Measurements from ENCODE around the gene CTSZ. TPM values are rescaled to one million over a fixed set of nuclear protein-coding genes. Genes with fewer than 3 reads are reported as not detected.

CTSZ gene
- total RNA-seq, 1 donor from 2014 or later: 151 TPM

DNA sequence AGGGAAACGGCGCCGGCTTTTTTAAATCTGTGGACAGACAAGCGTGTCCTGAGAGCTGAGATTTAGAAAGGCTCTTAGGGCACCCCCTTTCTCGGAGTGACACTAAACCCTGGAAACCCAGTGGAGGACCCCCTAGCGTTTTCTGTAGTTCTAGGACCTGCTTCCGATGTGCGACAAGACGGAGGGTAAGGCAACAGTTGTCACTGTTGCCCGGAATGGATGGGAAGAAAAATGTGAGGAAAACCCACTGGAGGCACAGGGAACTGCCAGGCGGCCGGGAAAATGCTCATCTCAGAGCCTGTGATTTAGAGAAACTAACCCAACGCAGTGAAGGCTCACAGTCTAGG is 25.6 kb upstream of the CTSZ start:
- DNase-seq (ENCODE audit: low spot score) (no peak), ATAC-seq (no peak)
- intact Hi-C loops (cut with DNase I): no loop called here

DNA sequence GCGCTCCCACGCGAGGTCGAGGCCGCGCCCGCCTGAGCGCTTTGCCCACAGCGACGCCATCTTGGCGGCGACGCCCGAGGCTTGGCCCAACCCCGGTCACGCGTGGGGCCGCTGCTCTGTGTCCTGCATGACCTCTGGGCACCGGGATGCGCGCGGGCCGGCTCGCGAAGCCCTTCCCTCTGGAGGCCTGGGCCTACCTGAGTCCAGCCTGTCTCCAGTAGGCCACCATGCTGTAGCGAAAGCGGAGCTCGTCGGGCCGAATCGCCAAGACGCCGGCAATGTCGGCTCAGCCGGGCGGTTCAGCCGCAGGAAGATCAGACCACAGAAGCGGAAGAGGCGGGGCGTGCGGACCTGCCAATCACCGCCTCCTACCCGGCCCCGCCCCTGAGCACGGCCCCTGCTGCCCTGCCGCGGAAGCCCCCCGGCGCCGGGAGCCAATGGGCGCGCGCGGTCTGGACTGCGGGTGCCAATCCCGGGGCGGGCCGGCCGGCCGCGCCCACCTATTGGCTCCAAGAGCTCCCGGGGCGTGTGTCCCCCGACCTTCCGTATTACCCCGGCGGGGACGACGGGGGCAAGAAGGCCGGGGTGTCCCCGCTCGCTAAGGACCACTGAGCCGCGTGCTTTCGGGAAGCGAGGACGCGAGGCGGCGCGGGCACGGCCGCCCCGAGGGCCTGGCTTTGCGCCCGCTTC is 25.1 kb upstream of the CTSZ start, which contains the start of gene ATP5F1E:
ATP5F1E (minus strand) TSS at position 313 of the 690 bp plus-strand sequence; CDS start at position 229, 84 bp downstream.
- peak; percentile 100 for ATAC-seq
- intact Hi-C loops (cut with DNase I): no loop called here

DNA sequence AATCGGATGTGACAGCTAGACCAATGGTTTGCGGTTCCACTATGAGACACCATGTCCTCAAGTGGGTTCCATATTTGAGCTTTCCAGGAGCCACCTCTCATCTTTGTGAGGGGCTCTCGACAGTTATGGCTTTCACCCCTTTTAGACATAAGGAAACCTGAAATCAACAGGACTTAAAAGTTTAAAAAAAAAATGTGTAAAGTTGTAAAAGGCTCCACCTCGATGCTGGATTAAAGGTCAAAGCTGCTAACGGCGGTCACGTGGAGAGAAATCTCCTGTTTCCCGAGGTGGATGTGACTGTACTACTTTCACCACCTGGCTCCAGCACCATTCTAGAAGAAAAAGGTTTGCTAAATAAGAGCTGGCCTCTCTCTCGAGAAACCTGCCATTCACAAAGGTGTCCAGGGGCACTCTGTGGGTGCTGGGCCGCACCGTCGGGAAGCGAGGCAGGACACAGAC is 24.5 kb upstream of the CTSZ start:
- no peak for ATAC-seq
- intact Hi-C loops (cut with DNase I): no loop called here
- DNase-seq (ENCODE audit: low spot score): no peak

More for the DNA sequence above, 25.1 kb upstream of the CTSZ start, which contains the start of gene ATP5F1E:
- peak; percentile 97 for DNase-seq (ENCODE audit: low spot score)

DNA sequence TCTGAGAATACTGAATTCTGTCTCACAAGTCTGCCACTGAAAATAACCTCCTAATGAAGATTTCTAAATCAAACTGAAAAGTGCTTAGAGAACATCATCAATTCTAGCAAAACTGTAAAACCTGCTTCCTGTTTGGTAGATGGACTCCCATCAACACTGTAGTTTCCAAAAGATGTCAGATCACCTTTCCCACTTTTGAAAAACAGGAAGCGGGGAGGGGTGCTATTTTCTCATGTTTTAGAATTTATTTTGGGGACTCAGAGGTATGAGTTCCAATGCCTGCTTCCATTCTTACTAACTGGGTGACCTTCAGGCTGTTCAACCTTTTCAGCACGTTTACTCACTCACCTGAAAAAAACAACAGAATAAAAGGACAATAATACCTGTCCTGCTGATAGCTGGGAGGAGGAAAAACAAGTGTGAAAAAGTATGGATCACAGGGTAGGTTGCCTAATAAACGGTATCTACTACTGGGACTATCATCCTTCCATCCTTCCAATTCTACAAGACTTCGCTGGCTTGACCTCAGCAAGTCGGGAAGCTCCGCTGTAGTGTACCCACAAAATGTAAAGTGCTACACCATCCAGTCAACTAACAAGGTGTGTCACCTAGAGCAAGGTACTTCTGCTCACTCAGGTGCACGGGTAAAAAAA is 24.0 kb upstream of the CTSZ start:
- no peak for ATAC-seq
- no peak for DNase-seq (ENCODE audit: low spot score)
- intact Hi-C loops (cut with DNase I): no loop called here

DNA sequence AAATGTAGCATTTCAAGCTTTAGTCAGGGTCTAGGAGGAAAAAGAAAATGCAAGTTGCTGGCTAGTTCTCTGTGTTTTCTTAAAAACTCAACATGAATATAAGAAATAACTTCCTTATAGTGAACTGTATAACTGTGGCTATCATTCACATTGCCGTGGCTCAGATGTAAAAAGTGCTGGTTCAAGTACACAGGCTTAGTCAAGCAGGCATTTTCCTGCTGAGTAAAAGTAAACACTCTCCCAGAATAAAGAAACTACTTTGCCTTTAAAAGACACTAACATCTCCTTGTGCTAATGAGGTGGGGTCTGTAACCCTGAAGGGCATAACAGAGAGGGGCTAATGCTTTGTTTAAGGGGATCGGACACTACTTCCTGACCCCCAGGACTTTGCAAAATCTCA is 21.8 kb upstream of the CTSZ start:
- no peak for ATAC-seq
- DNase-seq (ENCODE audit: low spot score): no peak
- intact Hi-C loops (cut with DNase I): no loop called here

DNA sequence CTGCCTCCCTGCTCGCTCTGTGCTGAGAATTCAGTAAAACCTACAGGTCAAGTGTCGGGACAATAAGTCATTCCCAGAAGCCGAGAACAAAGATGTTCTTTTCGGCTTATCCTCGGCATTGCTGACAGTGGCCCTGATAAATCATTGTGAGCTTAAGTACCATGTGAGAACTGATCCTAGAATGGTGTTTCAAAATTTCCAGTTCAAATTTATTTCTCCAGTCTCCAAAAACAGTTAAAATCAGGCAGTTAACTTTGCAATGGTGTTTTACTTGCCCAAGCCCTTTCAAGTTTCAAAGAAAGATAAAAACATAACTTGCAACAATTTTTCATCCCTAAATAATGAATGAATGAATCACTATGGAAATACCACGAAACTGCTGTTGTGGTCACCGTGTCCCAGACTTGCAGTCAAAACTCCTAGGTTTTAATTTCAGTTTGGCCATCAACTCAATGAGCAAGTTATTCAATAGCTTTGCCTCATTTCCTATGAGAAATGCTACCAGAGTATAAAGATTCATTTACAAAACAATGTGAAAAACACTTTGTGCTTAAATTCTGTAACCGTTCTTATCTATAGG is 20.8 kb upstream of the CTSZ start:
- ATAC-seq (no peak), DNase-seq (ENCODE audit: low spot score) (no peak)
- intact Hi-C loops (cut with DNase I): no loop called here

DNA sequence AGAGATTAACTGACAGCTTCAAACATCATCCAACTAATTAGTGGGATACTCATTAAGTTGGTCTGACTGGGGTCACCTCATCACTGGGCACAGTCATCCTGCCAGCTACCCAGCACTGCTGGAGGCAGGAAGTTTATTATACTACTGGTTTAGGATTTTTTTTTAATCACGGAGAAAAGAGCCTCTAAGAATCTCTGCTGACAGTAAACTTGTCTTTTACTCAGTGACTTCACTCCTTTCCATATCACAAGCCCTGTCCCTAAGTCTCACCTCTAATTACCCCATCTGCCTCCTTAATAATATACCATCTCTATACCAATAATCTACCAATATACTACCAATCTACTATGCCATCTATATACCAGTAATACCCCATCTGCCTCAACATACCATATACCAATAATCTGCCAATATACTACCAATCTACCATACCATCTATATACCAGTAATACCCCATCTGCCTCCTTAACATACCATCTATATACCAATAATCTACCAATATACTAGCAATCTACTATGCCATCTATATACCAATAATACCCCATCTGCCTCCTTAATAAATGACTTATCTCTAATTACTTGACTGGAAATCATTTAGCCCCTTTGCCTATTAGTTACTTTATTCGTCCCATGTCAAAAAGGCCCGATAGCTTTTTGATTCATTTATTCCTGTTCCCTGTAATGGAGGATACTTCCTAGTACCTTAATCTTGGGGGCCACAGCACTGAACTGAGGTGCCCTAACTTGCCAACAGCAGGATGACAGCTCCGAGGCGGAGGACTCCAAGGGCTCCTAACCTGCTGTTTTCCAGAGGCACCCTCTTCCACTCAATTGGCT is 20.1 kb upstream of the CTSZ start:
- intact Hi-C loops (cut with DNase I): no loop called here
- ATAC-seq (no peak), DNase-seq (ENCODE audit: low spot score) (no peak)

DNA sequence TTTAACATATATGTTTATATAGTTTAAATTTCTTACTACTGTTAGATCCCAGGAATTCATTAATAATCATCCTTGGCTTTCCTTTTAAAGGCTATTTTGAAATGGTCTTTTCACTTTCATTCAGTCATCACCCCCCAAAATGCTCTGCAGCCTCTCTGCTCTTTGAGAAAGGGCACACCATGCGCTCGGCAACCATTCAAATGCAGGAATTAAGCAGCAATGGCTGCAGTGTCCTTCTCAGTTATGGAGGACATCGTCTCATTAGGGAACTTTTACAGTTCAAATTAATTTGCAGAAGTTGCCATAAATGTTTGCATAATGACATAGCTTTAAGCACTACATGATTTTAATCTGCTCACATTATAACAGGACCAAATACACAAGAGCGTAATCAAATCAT is 18.5 kb upstream of the CTSZ start:
- ATAC-seq: no peak
- intact Hi-C loops (cut with DNase I): no loop called here
- DNase-seq (ENCODE audit: low spot score): no peak

DNA sequence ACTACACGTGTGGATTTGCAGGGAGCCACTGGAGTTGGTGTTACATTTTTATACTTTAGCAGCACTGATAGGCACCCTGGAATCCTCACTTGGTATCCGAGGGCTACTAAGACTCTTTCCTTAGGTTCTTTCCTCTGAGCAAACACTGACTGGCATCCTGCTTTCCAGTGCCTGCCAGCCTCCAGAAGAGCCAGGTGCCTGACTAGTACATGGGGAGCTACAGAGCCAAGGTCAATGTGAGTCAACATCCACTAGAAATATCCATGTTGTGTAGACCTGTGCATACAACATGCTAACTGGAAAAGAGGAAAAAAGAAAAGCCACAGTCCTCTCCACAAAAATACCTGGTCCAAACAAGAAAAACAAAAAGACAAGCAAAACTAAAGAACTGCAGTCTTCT is 18.0 kb upstream of the CTSZ start:
- no peak for ATAC-seq
- intact Hi-C loops (cut with DNase I): no loop called here

DNA sequence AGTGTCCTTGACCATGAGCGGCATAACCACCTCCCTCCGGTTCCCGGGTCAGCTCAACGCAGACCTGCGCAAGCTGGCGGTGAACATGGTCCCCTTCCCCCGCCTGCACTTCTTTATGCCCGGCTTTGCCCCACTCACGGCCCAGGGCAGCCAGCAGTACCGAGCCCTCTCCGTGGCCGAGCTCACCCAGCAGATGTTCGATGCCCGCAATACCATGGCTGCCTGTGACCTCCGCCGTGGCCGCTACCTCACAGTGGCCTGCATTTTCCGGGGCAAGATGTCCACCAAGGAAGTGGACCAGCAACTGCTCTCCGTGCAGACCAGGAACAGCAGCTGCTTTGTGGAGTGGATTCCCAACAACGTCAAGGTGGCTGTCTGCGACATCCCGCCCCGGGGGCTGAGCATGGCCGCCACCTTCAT is 17.1 kb upstream of the CTSZ start:
- ATAC-seq (no peak), DNase-seq (ENCODE audit: low spot score) (no peak)
- intact Hi-C loops (cut with DNase I): no loop called here

More for the DNA sequence above, 18.0 kb upstream of the CTSZ start:
- no peak for DNase-seq (ENCODE audit: low spot score)

DNA sequence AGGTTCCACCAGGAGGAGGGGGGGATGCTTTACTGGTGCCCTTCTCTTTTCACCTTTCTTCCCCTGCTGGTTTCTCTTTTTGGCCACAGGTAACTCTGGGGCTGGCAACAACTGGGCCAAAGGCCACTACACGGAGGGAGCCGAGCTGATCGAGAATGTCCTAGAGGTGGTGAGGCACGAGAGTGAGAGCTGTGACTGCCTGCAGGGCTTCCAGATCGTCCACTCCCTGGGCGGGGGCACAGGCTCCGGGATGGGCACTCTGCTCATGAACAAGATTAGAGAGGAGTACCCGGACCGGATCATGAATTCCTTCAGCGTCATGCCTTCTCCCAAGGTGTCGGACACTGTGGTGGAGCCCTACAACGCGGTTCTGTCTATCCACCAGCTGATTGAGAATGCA is 16.6 kb upstream of the CTSZ start:
- intact Hi-C loops (cut with DNase I): no loop called here
- ATAC-seq (no peak), DNase-seq (ENCODE audit: low spot score) (no peak)

DNA sequence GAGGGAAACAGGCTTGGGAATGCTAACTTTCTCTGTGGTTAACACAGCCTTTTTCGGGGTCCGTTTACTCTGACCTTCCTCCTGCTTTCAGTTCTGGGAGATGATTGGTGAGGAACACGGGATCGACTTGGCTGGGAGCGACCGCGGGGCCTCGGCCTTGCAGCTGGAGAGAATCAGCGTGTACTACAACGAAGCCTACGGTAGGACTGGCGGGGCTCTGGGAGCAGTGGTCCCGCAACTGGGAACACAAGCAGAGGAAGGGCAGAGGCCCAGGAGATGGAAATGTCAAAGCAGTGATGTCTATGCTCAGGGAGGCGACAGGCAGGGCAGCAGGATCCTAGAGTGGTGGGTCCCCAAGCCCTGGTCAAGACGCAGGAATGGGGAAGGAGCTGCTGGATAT is 15.7 kb upstream of the CTSZ start:
- intact Hi-C loops (cut with DNase I): no loop called here
- DNase-seq (ENCODE audit: low spot score): no peak
- ATAC-seq: no peak

DNA sequence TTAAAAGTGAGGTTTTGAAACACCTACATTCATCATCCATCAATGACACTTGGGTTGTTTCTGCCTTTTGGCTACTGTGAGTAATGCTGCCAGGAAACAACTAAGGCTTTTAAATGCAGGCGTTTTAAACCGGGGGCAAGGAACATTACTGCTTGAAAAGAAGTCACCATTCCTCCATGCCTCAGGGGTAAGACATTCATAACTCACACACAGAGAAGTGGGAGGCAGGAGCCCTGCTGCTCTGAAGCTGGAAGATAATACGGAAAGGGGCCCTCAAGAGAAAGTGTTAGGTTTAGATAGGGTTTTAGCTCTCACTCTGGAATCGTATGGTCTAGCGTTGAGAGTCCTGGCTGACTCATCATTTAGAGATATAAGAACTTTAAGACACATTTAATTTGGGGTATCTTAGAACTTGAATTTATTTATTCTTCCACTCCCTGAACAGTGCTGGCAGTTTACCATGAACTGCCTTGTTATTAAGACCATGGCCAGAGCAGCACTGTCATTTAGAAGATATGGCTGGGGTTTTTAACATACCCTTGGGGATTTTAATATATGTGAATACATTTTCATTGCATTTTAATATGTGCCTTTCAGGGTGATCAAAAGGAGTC is 14.0 kb upstream of the CTSZ start:
- no peak for DNase-seq (ENCODE audit: low spot score)

DNA sequence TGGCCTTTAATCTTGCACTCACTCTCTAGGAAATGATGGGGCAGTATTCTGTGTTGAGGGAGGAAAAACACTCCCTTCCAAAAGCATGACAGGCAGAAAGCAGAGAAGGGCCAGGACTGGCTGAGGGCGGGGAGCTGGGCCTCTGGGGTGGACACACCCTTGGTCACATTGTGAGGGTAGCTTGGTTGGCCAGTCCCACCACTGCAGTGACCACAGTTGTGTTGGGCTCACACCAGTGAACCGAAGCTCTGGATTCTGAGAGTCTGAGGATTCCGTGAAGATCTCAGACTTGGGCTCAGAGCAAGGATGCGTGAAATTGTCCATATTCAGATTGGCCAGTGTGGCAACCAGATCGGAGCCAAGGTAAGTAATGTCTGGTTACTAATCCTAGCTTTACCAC is 12.2 kb upstream of the CTSZ start, which contains the start of gene TUBB1:
TUBB1 (plus strand) TSS at position 213 of the 400 bp plus-strand sequence; CDS start at position 307, 94 bp downstream.
- ATAC-seq: no peak
- no peak for DNase-seq (ENCODE audit: low spot score)
- intact Hi-C loops (cut with DNase I): no loop called here

More for the DNA sequence above, 14.0 kb upstream of the CTSZ start:
- no peak for ATAC-seq
- intact Hi-C loops (cut with DNase I): no loop called here

DNA sequence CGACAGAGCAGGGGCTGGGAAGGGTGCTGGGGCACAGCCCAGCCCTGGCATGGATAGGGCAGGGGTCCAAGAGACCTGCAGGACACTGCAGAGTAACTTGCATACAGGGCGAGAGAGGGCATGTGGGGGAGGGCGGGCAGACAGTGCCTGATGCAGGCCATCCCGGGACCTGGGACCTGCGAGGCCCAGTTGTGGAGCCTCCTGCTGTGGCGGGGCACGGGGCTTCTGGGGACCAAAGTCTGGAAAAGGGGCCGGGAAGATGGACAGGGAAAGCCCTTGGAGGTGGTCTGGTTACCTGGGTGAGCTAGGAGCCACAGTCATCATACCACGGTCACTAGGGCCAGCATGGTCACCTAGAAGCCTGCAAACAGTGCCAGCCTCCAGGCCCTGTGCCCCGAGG is 11.8 kb upstream of the CTSZ start:
- no peak for ATAC-seq
- intact Hi-C loops (cut with DNase I): no loop called here
- DNase-seq (ENCODE audit: low spot score): no peak

DNA sequence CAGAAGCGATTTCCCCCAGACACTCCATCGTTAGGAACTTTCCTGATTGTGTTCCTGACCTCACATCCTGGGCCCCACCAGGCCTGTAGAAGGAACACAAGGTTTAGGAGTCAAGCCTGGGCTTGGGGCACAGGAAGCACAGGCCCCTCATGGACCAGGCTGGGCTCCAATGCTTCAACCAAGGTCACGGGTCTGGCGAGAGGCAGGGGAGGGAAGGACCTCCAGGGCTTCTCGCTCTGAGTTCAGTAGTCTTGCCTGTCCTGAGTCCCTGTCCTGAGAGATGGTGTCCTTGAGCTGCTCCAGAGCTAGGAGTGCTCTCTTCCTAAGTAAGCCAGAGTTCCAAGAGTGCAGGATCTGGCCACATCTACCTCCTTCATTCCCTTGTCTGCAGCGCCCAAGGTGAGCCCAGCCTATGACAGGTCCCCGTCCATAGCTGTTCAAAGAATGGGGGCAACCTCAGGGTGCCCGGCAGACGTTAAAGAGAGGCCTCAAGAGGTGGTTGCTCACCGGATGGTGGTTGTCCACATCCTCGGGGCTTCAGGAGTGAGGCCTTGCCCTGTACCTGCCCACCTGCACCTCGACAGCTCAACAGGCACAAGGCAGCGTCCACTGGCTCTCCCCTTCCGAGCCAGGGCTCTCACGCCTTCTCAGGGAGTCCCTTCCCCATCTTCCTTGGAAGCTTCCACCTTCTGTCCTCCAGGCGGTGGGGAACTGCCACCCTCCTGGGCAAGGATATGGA is 10.6 kb upstream of the CTSZ start:
- ATAC-seq: no peak
- intact Hi-C loops (cut with DNase I): no loop called here
- no peak for DNase-seq (ENCODE audit: low spot score)

DNA sequence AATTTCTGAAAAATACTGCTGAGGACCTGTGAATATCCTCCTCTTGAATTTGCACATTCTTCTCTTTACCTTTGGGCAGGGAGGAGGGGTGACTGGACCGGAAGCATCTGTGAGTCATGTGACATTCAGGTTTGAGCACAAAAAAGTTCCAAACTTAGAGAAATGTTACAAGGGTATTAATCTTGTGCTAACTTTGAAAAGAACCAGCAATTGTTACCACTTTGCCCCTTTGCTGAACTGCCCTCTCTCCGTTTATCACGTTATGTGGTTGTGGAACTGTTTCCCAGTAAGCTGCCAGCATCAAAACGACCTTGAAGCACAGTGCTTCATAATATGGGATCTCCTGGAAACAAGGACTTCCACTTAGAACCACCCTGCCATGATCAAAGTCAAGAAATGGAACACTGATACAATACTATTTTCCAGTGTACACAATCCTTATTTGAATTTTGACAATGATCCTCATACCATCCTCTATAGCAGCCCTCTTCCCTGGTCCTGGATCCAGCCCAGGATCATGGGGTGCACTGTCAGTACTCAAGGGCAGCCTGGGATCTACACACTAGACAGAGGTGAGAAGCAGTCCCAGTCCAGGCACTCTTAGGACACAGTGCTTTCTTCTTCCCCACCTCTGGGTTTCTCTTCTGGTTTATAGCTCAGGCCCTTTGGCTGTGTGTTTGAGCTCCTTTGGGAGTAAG is 9.9 kb upstream of the CTSZ start:
- intact Hi-C loops (cut with DNase I): no loop called here
- no peak for ATAC-seq
- DNase-seq (ENCODE audit: low spot score): no peak

Data from sciatic nerve (tissue), 2 donors.